GM18499 (cell line): ENCODE data around the gene MRPL45.

Experiments used
- ATAC-seq: cut with Tn5 transposase; IDR thresholded peaks from one replicate; pipeline ENCODE4 v1.9.1; 2021; ENCODE audit warnings: moderate number of reproducible peaks; ENCODE audit not compliant: insufficient read depth, unreplicated experiment

MRPL45 gene

DNA sequence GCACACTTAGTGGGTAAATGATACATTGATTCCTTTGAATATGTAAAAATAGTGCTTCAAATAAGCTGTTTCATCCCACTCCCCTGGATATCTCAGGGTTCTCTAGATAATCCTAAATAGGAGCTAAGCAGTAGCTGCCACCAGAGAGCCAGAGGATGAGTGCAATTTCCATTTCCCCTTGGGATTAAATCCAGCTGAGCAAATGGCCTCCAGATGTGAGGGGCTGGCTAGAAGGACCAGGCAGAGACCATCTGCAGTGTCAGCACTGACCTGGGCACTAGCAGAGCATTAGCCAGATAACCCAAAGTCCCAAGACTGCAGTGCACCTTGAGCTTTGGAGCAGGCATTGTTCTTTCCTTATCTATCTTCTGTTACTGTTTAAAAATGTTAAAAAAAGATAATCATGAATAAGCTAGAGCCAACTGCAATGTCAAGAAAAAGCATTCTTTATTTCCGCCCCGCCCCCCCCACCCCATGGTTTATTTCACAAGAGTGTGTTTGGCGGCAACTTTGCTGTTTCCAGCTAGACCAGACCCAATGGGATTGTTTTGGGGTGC is 27.3 kb downstream of the MRPL45 start:
- no peak for ATAC-seq

DNA sequence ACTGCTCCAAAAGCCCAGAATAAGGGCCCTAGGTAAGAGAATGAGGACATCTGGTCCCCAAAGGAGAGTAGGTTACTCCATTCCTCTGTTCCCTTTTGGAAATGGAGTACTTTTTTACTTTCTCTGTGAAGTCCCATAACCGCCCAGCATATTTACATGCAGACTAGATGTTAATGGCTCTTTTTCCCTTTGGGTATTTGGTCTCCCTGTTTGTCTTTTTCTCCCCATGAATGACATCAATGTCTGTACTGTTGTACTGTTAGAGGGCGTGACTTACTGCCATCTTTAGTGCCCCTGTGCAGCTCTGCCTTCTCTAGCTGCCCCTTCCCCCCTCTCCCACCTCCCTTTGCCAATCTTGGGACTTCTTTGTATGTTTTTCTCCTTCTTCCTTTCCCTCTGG is 27.8 kb downstream of the MRPL45 start:
- no peak for ATAC-seq

DNA sequence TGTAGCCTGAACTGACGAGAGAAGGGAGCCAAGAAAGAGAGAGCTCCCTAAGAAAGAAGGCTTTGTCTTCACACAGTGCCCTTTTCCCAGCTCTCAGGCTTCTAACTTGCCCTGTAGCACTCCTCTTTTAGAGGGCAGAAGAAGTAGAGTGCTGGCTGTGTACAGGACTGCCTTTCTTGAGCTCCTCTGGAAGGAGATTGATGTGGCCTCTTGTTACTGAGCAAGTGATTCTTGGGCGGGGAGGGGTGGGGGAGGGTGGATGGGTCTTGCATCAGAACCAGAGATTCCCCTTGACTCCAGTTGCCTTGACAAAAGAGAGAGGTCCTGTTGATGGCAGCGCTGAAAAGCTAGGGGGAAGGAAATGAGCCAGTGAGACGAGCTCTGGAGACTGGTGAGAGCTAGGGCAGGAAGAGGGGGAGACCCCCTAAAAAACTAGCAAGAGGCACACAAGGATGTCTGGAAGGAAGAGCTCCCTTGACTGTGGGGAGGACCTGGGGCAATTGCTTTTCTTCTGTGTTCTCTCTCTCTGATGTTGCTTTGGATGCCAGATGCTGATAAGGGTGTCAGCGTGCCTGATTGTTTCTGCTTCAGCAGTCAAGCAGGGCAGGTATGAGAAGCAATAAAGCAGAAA is 28.4 kb downstream of the MRPL45 start:
- ATAC-seq: no peak

DNA sequence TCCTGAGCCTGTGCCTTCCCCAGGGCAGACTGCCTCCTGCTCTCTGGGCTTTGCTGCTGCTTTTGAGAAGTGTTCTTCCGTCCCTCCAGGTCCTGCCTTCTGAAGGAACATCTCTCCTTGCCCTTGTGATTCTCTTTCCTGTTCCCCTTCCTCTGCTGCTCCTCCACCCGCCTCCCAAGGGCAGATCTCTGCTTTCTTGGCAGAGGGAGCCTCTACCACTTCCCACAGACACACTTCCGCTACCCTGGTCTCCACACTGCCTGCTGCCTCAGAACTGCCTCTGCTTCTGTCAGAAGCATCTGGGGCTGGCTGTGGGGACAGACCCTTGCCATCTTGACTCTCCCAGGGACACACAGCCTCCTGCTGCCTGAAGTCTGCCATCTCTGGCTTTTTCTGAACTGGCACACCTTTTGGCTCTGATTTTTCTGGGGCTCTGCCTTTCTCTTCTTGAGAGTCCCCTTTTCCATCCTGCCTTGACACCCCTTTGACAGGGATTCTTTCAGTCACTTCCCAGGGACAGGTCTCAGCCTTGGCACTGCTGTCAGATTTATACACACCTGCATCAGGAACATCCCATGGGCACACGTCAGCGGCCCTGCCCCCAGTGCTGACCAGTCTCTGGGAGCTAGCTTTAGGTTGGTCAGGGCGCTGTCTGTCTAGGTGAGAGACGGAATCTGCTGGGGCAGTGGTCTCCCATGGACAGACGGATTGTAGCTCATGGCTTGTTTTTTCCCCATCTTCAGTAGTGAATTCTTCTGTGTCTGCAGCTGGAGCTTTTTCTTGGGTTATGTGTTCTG is 30.2 kb downstream of the MRPL45 start:
- ATAC-seq: no peak

DNA sequence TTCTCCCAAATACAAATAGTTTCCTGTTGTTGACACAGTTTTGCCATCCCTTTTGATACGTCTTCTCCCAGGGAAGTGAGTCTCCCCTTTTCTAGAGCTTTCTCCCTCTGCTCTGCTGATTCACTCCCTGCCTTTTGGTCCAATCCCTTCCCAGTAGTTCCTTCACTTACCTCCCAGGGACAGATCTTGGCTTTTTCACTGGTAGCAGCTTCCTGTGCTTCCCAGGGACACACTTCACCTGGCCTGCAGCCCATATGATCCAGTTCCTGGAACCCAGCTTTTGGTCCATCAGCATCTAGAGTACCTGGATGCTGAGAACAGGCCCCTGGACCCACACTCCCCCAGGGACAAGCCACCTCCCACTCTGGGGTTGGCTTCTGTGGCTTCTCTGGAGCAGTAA is 31.0 kb downstream of the MRPL45 start:
- ATAC-seq: no peak

DNA sequence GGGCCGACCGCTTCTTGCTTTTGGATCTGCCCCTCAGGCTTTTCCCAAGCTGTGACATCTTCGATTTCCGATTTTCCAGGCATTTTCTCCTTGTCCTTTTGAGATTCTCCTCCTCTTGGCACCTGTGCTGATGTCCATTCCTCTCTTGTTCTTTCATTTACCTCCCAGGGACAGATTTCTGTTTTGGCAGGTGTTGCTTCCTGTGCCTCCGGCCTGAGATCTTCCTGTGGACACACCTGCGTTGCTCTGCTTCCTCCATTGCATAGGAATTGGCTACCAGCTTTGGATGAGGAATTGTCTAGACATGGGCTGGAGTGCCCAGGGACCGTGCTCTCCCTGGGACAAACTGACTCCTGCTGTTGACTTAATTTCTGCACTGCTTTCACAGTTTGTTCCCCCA is 31.7 kb downstream of the MRPL45 start:
- no peak for ATAC-seq

DNA sequence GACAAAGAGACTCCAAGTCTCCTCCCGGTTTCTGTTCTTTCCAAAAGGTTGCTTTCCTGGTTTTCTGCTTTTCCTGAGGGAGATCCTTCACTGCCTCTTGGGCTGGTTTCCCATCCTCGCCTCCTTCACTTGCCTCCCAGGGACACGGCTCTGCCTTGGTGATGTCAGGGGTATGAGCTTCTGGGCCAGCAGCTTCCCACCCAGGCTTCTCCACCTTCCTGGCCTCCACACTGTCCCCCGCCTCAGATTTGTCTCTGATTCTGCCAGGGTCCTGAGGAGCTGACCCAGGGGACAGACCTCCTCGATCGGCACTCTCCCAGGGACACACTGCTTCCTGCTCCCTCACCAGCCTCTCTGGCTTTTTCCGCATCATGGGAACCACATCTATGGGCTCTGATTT is 32.3 kb downstream of the MRPL45 start:
- no peak for ATAC-seq

DNA sequence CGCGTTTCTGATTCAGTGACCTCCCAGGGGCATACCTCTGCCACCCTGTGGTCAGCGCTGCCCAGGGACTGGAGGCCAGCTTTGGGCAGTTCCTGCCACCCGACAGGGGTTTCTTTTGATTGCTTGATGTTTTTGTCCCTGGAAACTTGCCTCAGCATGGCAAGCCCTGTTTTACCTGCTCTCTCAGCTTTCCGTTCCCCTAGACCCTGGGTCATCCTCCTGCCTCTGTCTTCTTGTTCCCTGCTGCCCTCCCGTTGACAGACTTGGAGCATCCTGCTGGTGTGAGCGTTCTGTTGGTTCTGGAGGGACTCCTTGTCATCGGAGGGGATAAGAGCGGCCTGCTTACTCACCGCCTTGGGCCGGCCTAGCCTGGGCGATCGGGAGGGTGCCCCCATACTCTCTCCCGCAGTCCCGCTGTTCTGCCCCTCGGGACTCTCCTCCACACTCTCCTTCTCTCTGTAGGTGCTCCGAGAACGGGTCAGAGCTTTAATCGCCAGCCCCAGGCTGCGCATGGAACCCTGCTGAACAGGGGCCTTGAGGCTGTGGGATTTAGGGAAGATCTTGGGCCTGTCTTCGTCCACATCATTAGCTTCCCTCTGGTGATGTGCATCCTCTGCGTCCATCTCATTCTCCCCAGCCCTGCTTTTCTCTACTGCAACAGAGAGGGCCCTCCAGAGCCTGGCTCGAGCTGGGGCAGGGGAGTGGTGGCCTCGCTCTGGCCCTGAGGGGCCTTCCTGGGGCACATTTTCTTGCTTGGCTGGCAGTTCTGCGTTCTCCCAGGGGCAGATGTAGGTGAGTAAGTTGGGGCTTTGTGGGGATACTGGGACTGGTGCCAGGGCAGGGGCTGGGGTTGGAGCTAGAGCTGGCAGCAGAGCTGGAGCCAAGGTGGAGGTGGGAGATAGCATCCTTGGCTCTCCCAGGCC is 33.1 kb downstream of the MRPL45 start:
- no peak for ATAC-seq

DNA sequence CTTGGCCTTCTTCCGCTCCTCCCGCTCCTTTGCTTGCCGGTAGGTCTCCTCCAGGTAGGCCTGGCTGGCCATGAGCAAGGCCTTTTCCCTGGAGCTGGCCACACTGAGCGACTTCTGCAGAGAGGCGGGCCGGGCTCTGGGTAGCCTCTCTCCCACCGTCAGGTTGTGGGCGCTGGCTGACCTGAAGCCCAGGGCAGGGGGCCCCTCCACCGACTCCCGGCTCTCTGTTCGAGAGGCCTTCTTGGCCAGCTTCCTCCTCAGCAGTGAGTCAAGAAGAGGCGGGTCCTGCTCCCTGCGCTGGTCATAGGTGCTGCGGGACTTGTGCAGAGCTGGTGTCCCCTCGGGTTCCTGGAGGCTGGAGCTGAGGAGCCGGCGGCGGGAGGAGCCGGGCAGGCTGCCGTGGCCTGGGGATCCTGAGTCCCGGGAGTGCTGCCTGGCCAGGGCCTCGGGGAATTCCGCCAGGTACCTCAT is 34.0 kb downstream of the MRPL45 start:
- ATAC-seq: no peak

DNA sequence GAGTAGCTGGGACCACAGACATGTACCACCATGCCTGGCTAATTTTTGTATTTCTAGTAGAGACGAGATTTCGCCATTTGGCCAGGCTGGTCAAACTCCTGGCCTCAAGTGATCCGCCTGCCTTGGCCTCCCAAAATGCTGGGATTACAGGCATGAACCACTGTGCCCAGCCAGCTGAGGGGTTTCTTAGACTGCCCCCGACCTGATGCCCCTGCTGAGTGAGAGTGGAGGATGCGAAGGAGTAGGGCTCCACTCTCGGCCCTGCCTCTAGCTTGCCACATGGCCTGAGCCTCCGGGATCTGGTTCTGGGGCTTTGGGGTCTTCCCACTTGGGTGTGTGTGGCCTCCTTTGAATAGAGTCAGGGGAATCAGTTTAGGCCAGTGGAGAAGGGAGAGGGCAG is 35.8 kb downstream of the MRPL45 start:
- no peak for ATAC-seq

DNA sequence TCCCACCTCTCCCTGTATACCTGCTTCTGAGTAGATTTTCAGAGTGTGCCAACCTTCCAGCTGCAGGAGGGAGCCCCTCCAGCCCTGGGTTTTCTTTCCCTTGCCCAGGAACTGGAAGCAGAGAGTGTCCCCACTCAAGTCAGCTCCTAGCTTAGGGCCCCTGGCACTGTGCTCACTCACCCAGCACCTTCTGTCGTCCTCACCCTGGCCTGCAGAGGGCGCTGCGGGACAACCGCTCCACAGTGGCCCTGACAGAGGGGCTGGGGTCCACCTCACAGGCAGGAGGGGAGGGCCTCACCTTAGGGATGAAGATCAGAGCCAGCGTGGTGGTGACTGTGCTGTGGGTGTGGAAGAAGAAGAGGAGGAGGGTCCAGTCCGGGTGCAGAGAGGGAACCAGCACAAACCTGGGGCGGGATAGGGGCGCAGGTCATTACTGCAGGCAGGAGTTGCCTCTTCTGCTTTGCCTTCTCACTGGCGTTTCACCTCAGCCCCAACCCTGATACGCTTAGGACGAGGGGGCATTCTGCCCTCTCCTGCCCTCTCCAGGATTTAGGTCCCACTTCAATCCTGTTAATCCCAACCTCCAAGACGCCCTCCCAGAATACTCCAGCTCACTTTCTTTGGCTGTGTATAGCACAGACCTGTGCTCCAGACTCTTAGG is 36.8 kb downstream of the MRPL45 start:
- no peak for ATAC-seq

DNA sequence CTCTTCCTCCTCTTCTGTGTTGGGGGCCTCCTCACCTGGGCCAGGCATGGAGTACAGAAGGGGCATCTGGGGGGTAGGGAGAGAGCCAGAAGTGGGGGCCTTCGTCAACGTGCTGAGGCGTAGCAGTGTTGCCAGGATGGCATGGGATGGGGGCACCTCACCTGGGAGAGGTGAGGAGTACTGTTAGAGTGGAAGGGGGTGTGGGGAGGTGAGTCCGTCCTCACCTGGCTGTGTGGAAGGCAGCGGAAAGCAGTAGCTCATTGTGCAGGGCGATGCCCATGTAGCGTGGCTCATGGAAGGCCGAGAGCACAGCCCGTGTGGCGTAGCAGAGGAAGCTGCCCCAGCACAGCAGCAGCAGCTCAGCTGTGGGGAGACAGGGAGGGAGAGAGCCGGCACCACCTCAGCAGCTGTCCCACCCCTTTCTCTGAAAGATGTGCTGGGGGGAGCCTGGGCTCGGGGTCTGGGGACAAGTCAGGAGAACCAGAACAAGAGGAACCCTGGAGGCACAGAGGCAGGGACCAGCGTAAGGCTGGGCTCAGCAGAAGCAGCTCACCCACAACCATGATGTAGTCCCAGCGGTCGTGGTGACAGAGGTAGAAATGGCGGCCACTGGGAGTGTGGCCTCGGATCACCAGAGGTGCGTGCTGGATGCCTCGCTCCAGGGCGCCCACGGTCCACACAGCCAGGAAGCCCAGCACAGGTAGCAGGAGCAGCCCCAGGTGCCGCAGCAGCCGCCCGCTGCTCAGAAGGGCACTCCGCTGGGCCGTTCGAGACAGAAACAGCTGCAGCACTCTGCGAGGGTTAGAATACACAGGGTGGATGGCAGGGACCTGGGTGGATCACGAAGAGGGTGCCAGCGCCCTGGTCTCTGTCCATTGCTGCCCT is 37.8 kb downstream of the MRPL45 start:
- no peak for ATAC-seq

DNA sequence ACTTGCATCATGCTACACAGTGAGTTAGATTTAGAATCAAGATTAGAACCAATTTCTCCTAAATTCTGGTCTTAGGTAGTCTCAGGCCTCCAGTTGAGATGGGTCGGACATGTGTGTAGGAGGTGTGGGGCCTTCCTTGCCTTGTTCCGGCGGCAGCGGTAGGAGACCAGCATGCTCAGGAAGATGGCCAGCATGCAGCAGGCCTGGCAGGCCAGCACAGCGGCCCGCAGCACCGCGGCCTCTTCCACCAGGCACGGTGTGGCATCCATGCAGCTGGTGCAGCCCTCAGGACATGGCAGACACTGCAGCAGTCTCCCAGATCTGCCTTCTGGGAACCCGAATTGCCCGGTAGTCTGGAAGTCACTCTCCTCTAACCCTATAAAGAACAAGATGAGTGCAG is 39.9 kb downstream of the MRPL45 start:
- ATAC-seq: no peak

DNA sequence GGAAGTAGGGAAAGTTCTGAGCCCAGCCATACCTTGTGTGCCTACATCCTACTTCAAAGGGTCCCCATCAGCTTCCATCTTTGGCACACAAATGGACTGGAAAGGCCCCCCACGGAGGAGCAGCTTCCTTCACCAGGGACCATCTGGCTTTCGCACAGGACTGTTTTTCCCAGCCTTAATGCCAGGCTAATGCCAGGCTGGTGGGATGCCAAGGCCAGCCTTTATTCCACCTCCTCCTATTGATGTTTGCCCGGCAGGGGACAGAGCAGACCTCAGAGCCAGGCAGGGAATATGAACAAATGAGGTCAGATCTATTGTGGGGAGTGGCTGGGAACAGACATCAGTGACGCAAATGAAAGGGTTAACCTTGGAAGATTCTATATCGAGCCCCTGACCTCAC is 41.1 kb downstream of the MRPL45 start:
- ATAC-seq: no peak

DNA sequence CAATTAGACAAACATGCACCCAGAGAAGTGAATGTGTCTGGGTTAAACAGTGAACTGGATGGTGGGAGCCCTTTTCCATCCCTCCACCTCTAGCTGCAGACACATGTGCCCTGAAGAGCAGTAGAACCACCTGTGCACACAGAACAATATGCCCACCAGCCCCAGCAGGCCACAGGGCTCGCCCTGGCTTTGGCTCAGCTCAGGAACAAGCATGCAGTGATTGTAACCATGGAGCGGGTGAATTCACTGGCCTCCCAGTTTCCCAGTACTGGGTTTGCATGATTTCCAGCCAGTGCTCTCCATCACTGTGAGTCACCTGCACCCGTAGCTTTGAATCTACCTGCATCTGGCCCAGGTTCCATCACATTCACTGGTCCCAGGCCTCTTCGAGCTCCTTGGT is 41.6 kb downstream of the MRPL45 start:
- ATAC-seq: no peak

DNA sequence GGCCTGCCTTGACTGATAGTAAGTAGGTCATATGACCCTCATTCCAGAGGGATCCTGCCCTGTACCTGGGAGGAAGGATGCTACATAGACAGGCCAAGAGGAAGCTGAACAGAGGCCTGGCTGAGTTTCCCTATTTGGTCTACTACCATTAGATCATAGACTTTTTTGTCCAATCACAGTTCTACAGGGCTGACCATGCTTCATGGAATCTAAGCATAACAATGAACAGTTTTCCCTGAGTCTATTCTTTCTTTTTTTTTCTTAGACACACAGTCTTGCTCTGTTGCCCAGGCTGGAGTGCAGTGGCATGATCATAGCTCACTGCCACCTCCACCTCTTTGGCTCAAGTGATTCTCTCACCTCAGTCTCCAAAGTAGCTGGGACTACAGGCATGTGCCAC is 42.9 kb downstream of the MRPL45 start:
- no peak for ATAC-seq

DNA sequence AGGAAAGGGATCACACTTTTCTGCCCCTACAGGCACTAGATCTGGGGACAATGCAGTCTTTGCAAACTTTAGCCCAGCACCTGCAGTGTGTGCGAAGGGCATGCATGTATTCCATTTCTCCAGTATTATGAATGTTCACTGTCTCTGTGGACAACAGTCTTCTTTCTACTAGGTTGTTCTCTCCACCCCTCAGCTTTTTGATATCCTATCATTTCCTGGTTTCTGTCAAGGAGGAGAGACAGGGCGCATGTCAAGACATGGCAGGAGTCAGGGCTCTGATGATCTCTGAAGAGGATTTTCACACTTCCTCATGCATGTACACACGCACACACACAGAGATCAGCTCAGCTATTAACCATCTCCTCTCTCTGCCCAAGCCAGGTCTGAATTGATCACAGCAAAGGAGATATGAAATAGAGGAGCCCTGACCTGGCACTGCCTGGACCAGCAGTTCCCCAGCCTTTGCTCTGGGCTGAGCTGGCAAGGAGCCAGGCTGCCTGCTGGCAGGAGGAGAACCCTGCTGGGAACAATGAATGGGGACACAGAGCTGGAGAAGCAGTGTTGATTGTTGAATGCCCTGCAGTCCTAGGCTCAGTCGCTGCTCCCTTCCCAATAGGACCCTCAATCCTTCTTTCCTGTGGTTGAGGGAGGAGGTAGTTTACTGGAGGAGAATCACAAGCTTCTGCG is 44.2 kb downstream of the MRPL45 start:
- no peak for ATAC-seq

DNA sequence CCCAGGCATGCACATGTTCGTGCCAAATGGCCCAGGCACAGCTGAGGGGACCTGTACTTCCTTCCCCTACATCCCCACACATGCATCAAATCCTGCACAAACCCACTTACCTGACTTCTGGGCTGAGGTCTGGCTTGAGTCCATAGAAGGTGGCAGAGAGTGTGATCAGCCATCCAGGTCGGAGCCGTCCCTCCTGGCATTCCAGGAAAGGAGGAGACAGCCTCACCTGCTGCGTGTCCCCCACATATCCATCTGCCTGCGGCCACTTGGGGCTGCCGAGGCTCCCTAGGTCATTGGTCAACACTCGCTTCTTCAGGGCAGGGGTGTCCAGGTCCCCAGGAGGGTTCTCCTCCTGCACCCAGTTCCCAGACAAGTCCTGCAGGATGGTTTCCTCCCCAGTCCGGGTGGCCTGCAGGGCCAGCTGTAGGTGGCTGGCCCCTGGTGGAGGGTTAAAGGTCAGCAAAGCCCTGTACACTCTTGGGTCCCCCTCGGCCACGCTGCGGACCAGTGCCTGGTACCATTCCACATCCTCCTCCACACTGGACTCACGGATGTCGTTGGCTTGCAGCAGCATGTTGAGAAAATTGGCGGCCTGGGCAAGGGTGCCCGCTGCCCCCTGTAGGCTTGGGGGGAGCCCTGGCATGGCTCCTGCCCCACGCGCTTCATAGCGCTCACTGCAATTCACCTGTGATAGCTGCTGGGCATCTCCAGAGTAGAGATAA is 46.1 kb downstream of the MRPL45 start:
- ATAC-seq: no peak
